ENCODE measurements around the gene WDTC1.

DNA sequence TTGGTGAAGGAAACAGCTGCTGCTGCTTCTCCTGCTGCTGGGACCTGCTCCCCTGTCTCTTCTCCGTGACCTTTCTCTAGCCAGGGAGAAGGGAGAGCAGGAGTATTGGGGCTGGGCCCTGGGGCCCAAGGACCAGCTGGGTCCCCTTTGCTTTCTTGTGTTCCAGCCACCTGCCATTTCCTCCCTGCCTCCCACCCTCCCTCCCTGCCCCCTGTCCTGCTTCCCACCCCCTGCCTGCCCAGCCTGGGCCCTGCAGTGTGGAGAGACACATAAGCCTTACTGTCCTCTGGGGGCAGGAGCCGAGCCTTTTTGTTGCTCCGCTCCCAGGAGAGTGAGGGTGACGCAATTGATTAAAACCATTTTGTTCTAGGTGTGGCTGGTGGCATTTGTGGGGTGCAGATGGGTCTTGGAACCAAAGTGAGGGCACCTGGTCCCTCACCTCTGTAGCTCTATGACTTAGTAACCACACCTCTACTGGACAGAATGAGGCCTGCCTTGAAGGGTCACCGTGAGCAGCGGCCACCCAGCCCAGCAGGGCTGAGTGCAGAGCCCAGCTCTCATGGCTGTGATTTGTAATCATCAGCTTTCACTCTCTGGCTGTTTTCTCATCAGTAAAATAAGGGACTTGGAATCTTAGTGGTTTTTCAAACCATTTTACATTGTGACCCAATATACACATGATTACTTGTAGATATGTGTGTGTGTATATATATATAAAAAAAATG lies 73.6 kb downstream of the WDTC1 start:
- TF ChIP-seq, protein P1, sequence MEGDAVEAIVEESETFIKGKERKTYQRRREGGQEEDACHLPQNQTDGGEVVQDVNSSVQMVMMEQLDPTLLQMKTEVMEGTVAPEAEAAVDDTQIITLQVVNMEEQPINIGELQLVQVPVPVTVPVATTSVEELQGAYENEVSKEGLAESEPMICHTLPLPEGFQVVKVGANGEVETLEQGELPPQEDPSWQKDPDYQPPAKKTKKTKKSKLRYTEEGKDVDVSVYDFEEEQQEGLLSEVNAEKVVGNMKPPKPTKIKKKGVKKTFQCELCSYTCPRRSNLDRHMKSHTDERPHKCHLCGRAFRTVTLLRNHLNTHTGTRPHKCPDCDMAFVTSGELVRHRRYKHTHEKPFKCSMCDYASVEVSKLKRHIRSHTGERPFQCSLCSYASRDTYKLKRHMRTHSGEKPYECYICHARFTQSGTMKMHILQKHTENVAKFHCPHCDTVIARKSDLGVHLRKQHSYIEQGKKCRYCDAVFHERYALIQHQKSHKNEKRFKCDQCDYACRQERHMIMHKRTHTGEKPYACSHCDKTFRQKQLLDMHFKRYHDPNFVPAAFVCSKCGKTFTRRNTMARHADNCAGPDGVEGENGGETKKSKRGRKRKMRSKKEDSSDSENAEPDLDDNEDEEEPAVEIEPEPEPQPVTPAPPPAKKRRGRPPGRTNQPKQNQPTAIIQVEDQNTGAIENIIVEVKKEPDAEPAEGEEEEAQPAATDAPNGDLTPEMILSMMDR (conservative IDR thresholded peaks at IDR 0.05; ENCODE audit: low read depth, low read length) = no peak
- TF ChIP-seq EZH2phosphoT487 (IDR thresholded peaks at IDR 0.05; ENCODE audit: borderline replicate concordance, low read length) = no peak
- no peak for TF ChIP-seq EZH2 (IDR thresholded peaks at IDR 0.05; ENCODE audit: low read length, unreplicated experiment)
